Measurements from ENCODE around the gene KLC4.
"Not testable (repeated sequence)": the region's sequence is repeated elsewhere in the genome, so short reads cannot be mapped to it uniquely, and the experiment has no call there.

The KLC4 gene

GRCh38 chr6:43074847-43075669 is 15.6 kb downstream of the KLC4 start:
- no peak for DNase-seq

GRCh38 chr6:43075670-43076463 is 16.4 kb downstream of the KLC4 start, which contains the start of gene PTK7:
Gene PTK7, plus strand, starts transcription at chr6:43076314. Its CDS starts 175 bp downstream, at chr6:43076489.
- DNase-seq: peak; percentile 43

GRCh38 chr6:43076464-43077332 is 17.3 kb downstream of the KLC4 start:
- DNase-seq: no peak

- DNase-seq: no peak
Observed at GRCh38 chr6:43077333-43077809, 17.9 kb downstream of the KLC4 start.

- no peak for DNase-seq
Observed at GRCh38 chr6:43077981-43078511, 18.6 kb downstream of the KLC4 start.

GRCh38 chr6:43078691-43079090 is 19.3 kb downstream of the KLC4 start:
- no peak for DNase-seq

- no peak for DNase-seq
Observed at GRCh38 chr6:43081043-43081442, 21.6 kb downstream of the KLC4 start.

- DNase-seq: not testable (repeated sequence)
Observed at GRCh38 chr6:43081922-43082321, 22.5 kb downstream of the KLC4 start.

GRCh38 chr6:43082806-43083655 is 23.6 kb downstream of the KLC4 start:
- DNase-seq: no peak

- DNase-seq: no peak
Observed at GRCh38 chr6:43086022-43086658, 26.7 kb downstream of the KLC4 start.

- DNase-seq: no peak
Observed at GRCh38 chr6:43088654-43089056, 29.2 kb downstream of the KLC4 start.

GRCh38 chr6:43089467-43089866 is 30.0 kb downstream of the KLC4 start:
- DNase-seq: no peak

- DNase-seq: no peak
Observed at GRCh38 chr6:43089874-43090558, 30.6 kb downstream of the KLC4 start.

GRCh38 chr6:43090559-43090956 is 31.1 kb downstream of the KLC4 start:
- DNase-seq: no peak

GRCh38 chr6:43091020-43091419 is 31.6 kb downstream of the KLC4 start:
- DNase-seq: no peak

GRCh38 chr6:43091436-43091991 is 32.1 kb downstream of the KLC4 start:
- no peak for DNase-seq

- no peak for DNase-seq
Observed at GRCh38 chr6:43092635-43093034, 33.2 kb downstream of the KLC4 start.

GRCh38 chr6:43093436-43094289 is 34.2 kb downstream of the KLC4 start:
- DNase-seq: no peak

- no peak for DNase-seq
Observed at GRCh38 chr6:43095939-43096338, 36.5 kb downstream of the KLC4 start.
